Measurements from ENCODE around the gene BABAM1.

GRCh38 chr19:17302391-17303166 lies 35.3 kb downstream of the BABAM1 start:
- TF ChIP-seq CTCF (optimal IDR thresholded peaks at IDR 0.05 in 1 of 3, IDR thresholded peaks at IDR 0.05 in 1 of 3, conservative IDR thresholded peaks at IDR 0.05 in 1 of 3; ENCODE audit: extremely low read depth in 1 of 3, insufficient read depth in 2 of 3, low read length in 3 of 3) (no peak), EZH2 (IDR thresholded peaks at IDR 0.05; ENCODE audit: low read length) (no peak)

Measured in keratinocyte (primary cell).